IPS DF 6.9 (cell line): ENCODE data around the gene PLEKHB2.

Source experiments
- DNase-seq: peaks from one replicate; pipeline ENCODE4 v3.0.0-alpha.2; 2013; ENCODE audit warnings: low read depth, low spot score
- H3K27ac ChIP-seq: one replicate; pipeline ENCODE4 v1.5.1; 2013; ENCODE audit warnings: low read length, control low read depth
- H3K27me3 ChIP-seq: 2 replicates; pipeline ENCODE4 v1.6.1; 2013; ENCODE audit warnings: mild to moderate bottlenecking, low read length; ENCODE audit not compliant: control insufficient read depth, insufficient read depth
- H3K36me3 ChIP-seq: 2 replicates; pipeline ENCODE4 v1.6.1; 2013; ENCODE audit warnings: low read length; ENCODE audit not compliant: control insufficient read depth, insufficient read depth
- H3K4me1 ChIP-seq: 2 replicates; pipeline ENCODE4 v1.6.1; 2013; ENCODE audit warnings: low read length; ENCODE audit not compliant: control insufficient read depth, insufficient read depth
- H3K4me3 ChIP-seq: 2 replicates; pipeline ENCODE4 v1.5.1; 2013; ENCODE audit warnings: mild to moderate bottlenecking, low read length
- H3K9me3 ChIP-seq: 2 replicates; pipeline ENCODE4 v1.6.1; 2013; ENCODE audit warnings: low read length, inconsistent platforms; ENCODE audit not compliant: control insufficient read depth, insufficient read depth
- WGBS: extraction: QIAGEN DNeasy Blood & Tissue Kit; methylation state at CpG from one replicate; pipeline ENCODE4 v1.1.7; 2013; ENCODE audit warnings: mixed read lengths, missing lambda C conversion rate; ENCODE audit not compliant: insufficient read length, insufficient coverage; 5-methylcytosine and 5-hydroxymethylcytosine counted together

The PLEKHB2 gene

GRCh38 chr2:131121464-131121863 is 16.3 kb downstream of the PLEKHB2 start:
- no peak overlapping the region for H3K27ac ChIP-seq
- H3K36me3 ChIP-seq = no peaks in the 10 kb centered on the region
- H3K4me3 ChIP-seq = no peak overlapping the region
- no peaks in the 10 kb centered on the region; the same call in 1 of the 2 replicates for H3K27me3 ChIP-seq
- DNase-seq = no peak
- H3K4me1 ChIP-seq = no peaks in the 10 kb centered on the region; the same call in 1 of the 2 replicates
- H3K9me3 ChIP-seq = no peaks in the 10 kb centered on the region; the same call in 1 of the 2 replicates
- WGBS = no CpG with 5 or more reads among the region's 4 CpGs

- H3K27me3 ChIP-seq = no peaks in the 10 kb centered on the region; the same call in 1 of the 2 replicates
These were observed 17.4 kb downstream of the PLEKHB2 start for GRCh38 chr2:131122496-131122895.

GRCh38 chr2:131123192-131123591 is 18.1 kb downstream of the PLEKHB2 start:
- Histone ChIP-seq H3K4me1 (no peaks in the 10 kb centered on the region; the same call in 1 of the 2 replicates), H3K4me3 (no peak overlapping the region), H3K27ac (no peak overlapping the region), H3K27me3 (no peaks in the 10 kb centered on the region; the same call in 1 of the 2 replicates), H3K9me3 (no peaks in the 10 kb centered on the region; the same call in 1 of the 2 replicates), H3K36me3 (peaks cover 2% of the 10 kb centered on the region; the same call in 1 of the 2 replicates)
- WGBS = no CpG with 5 or more reads among the region's 3 CpGs
- DNase-seq = no peak

More at GRCh38 chr2:131122496-131122895, 17.4 kb downstream of the PLEKHB2 start:
- DNase-seq = no peak
- Histone ChIP-seq H3K9me3 (no peaks in the 10 kb centered on the region; the same call in 1 of the 2 replicates), H3K27ac (no peak overlapping the region), H3K36me3 (peaks cover 2% of the 10 kb centered on the region; the same call in 1 of the 2 replicates), H3K4me1 (no peaks in the 10 kb centered on the region; the same call in 1 of the 2 replicates), H3K4me3 (no peak overlapping the region)
- no CpG with 5 or more reads among the region's 4 CpGs for WGBS

GRCh38 chr2:131125195-131125757 is 20.1 kb downstream of the PLEKHB2 start:
- no CpG with 5 or more reads among the region's 7 CpGs for WGBS
- peaks cover 2% of the 10 kb centered on the region; the same call in 1 of the 2 replicates for H3K36me3 ChIP-seq
- no peak overlapping the region for H3K27ac ChIP-seq

GRCh38 chr2:131126436-131126835 is 21.3 kb downstream of the PLEKHB2 start:
- Histone ChIP-seq H3K27me3 (no peaks in the 10 kb centered on the region; the same call in 1 of the 2 replicates), H3K27ac (no peak overlapping the region), H3K9me3 (no peaks in the 10 kb centered on the region), H3K36me3 (peaks cover 8% of the 10 kb centered on the region; the same call in 1 of the 2 replicates), H3K4me1 (no peaks in the 10 kb centered on the region; the same call in 1 of the 2 replicates), H3K4me3 (no peak overlapping the region)
- WGBS = no CpG with 5 or more reads among the region's 5 CpGs
- DNase-seq = no peak

More at GRCh38 chr2:131125195-131125757, 20.1 kb downstream of the PLEKHB2 start:
- Histone ChIP-seq H3K4me3 (no peak overlapping the region), H3K27me3 (no peaks in the 10 kb centered on the region; the same call in 1 of the 2 replicates), H3K4me1 (no peaks in the 10 kb centered on the region; the same call in 1 of the 2 replicates), H3K9me3 (no peaks in the 10 kb centered on the region; the same call in 1 of the 2 replicates)
- no peak for DNase-seq

GRCh38 chr2:131127076-131127475 is 21.9 kb downstream of the PLEKHB2 start:
- no peaks in the 10 kb centered on the region; the same call in 1 of the 2 replicates for H3K4me1 ChIP-seq
- H3K27ac ChIP-seq = no peak overlapping the region
- H3K4me3 ChIP-seq = no peak overlapping the region
- H3K9me3 ChIP-seq = no peaks in the 10 kb centered on the region
- no peak for DNase-seq
- H3K27me3 ChIP-seq = no peaks in the 10 kb centered on the region; the same call in 1 of the 2 replicates
- H3K36me3 ChIP-seq = peaks cover 8% of the 10 kb centered on the region; the same call in 1 of the 2 replicates
- WGBS = no CpG with 5 or more reads among the region's 3 CpGs

- no peak for DNase-seq
- Histone ChIP-seq H3K4me1 (no peaks in the 10 kb centered on the region; the same call in 1 of the 2 replicates), H3K4me3 (no peak overlapping the region), H3K27ac (no peak overlapping the region), H3K36me3 (peaks cover 8% of the 10 kb centered on the region; the same call in 1 of the 2 replicates), H3K9me3 (no peaks in the 10 kb centered on the region), H3K27me3 (no peaks in the 10 kb centered on the region; the same call in 1 of the 2 replicates)
- no CpG with 5 or more reads among the region's 3 CpGs for WGBS
These were observed 22.8 kb downstream of the PLEKHB2 start for GRCh38 chr2:131127981-131128380.

GRCh38 chr2:131130298-131130596 is 25.1 kb downstream of the PLEKHB2 start:
- Histone ChIP-seq H3K9me3 (no peaks in the 10 kb centered on the region), H3K4me3 (no peak overlapping the region), H3K4me1 (no peaks in the 10 kb centered on the region), H3K36me3 (peaks cover 8% of the 10 kb centered on the region; the same call in 1 of the 2 replicates), H3K27ac (no peak overlapping the region), H3K27me3 (no peaks in the 10 kb centered on the region; the same call in 1 of the 2 replicates)
- DNase-seq = no peak
- WGBS = no CpG with 5 or more reads among the region's 2 CpGs

GRCh38 chr2:131132729-131133128 is 27.6 kb downstream of the PLEKHB2 start:
- peaks cover 6% of the 10 kb centered on the region; the same call in 1 of the 2 replicates for H3K36me3 ChIP-seq

GRCh38 chr2:131140581-131140980 is 35.4 kb downstream of the PLEKHB2 start:
- H3K36me3 ChIP-seq = peaks cover 12% of the 10 kb centered on the region; the same call in 1 of the 2 replicates

More at GRCh38 chr2:131132729-131133128, 27.6 kb downstream of the PLEKHB2 start:
- H3K4me1 ChIP-seq = no peaks in the 10 kb centered on the region
- DNase-seq = no peak
- no peak overlapping the region for H3K27ac ChIP-seq
- no peaks in the 10 kb centered on the region for H3K27me3 ChIP-seq
- H3K9me3 ChIP-seq = no peaks in the 10 kb centered on the region
- no peak overlapping the region for H3K4me3 ChIP-seq
- WGBS = no CpG with 5 or more reads among the region's 8 CpGs

More at GRCh38 chr2:131140581-131140980, 35.4 kb downstream of the PLEKHB2 start:
- Histone ChIP-seq H3K4me3 (no peak overlapping the region), H3K9me3 (no peaks in the 10 kb centered on the region), H3K27me3 (no peaks in the 10 kb centered on the region), H3K27ac (no peak overlapping the region), H3K4me1 (no peaks in the 10 kb centered on the region)
- WGBS = no CpG with 5 or more reads among the region's 2 CpGs
- no peak for DNase-seq
